ENCODE measurements around the gene SH3GL1. TPM values are rescaled to one million over a fixed set of nuclear protein-coding genes. Genes with fewer than 3 reads are reported as not detected.
"Not testable (repeated sequence)": the region's sequence is repeated elsewhere in the genome, so short reads cannot be mapped to it uniquely, and the experiment has no call there.

SH3GL1 gene
- total RNA-seq, 1 donor from 2014 or later, result 60.4 TPM

DNA sequence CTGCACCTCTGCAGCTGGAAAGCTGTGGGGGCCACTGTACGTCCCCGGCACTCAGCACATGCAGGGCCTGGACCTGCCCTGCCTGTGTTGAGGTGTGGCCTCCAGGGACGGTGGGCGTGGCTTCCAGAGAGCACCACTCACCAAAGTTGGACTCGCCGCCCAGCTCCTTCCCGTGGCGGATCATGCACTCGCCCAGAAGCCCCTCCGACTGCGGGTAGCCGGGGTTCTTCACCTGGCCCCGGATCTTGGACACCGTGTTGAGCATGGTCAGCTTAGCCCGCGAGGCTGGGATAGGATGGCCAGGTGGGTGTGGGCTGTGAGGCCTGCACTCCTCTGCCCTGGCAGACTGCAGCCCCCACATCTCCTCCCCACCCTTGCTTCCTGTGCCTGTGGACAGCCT, 35.0 kb downstream of the SH3GL1 start:
- intact Hi-C loops (cut with micrococcal nuclease), result no loop called here

DNA sequence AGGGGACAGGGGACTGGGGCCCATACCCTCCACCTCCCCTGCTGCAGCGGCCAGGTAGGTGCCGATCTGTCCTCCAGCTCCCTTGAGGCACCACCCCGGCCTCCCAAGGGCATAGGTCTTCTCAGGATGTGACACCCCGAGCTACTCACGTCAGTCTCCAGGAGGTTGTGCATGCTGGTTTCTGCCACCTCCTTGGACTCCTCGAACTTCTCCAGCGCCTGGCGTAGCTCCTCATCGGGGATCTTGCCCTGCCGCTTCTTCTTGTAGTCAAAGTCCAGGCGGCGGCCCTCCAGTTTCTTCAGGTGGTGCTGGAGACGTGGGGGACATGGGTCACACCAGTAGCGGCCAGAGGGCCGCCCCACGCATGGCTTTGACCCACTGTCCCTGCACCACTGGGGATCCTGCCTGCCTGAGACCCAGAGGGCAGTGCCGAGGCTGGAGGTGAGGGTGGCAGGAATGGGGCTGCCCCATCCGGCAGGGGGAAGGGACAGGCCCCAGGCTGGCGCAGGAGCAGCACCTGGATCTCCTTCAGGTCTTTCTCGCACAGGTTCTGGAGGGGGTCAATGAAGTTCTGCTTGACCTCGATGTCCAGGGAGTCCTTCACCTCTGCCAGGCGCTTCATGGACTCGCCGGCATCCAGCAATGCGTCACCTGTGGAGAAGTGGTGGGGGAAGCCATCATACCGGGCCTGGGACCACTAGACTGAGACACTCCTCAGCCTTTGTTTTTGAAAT, 36.6 kb downstream of the SH3GL1 start:
- intact Hi-C loops (cut with micrococcal nuclease), result no loop called here

DNA sequence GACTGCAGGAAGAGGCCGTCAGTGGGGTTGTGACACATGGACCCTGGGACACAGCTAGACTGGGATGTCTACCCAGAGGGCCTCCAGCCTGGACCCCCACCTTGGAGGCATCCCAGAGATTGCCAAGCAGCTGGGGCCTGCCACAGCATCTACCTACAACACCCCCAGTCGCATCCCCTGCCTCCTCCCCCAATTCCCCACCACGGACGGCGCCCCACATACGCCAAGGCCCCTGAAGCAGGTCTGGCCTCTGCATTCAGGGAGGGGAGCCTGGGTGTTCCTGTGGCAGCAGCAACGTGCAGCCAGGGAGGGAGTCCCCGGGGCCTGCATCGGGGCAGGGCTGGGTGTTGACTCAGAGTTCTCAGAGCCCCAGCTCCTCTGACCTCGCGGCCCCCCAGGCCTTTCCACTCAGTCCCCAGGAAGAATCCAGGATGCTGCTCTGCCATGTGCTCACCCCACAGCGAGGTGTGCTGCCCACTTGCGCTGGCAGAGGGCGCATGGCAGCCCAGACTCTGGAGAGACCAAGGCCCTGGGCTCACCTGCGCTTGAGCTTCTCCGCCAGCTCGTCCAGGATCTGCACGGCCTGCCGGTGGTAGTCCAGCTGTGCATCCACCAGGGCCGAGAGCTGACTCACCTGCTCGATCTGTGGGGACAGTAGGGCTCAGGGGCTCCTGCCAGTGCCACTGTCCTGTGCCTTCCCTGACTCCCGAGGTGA, 37.4 kb downstream of the SH3GL1 start:
- intact Hi-C loops (cut with micrococcal nuclease), result no loop called here

DNA sequence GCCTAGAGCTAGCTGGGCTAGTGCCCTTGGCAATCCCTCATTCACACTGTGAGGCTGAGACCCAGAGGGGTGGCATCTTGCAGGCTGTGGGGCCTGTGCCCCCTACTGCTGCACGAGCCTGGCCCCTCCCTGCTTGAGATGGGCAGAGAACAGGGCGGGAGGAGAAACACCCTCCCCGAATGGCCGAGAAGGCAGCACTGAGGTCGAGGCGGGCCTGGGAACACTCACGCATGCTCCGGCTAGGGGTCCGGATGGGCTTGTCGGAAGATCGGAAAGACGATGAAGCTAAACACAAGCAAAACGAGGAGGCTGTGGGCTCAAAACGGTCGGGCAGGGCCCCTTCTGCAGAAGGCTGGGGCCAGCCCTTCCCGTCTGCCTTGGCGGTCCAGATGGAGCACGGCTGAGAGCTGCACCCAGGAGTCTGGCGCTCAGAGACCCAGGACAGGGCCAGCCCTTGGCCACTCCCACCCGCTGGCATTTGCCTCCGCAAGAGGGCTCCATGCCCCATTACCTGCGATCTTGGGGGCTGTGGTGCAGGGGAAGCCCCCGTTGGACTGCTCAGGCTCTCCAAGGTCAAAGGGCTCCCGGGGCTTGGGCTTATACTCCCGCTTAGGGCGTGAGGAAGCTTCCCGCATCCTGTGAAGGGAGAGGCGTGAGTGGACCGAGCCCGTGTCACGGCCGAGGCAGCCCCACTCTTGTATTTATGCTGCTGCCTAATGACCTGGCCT, 38.1 kb downstream of the SH3GL1 start:
- intact Hi-C loops (cut with micrococcal nuclease), result no loop called here

DNA sequence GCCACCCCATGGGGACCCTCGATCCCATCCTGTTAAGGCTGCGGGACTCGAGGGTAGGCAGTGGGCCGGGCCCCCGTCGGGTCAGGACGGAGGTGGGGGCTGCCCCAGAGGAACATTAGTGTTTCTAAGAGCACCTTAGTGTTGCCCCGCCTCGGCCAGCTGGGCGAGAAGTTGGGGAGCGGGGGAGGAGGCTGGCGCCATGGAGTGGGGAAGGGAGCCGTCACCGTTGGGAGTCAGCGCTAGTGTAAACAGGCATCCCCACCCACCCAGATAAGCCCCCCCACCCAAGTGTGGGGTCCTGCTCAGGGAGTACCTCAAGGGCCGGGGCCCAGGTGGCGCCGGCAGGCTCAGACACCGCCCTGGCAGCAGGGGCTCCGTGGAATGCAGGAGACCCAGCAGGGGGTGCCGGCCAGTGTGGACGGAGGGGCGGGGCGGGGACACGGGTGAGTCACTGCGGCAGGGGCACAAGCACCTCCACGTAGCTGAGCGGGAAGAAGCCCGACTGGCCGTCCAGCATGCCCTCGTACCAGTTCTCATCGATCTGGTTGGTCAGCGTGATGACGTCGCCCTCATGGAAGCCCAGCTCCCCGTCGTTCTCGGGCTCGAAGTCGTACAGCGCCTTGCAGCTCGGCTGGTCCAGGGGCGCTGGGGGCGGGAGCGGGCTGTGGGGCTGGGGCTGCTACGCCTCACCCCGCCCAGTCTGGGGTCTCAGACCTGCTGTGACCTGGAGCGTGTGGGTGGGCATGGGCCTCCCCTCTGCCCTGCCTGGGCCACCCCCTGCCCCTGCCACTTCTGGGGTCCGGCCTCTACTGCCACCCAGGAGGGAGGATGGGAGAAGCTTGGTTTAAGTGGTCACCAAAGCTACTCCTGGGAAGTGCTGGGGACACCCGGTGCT, 38.9 kb downstream of the SH3GL1 start:
- intact Hi-C loops (cut with micrococcal nuclease), result no loop called here

DNA sequence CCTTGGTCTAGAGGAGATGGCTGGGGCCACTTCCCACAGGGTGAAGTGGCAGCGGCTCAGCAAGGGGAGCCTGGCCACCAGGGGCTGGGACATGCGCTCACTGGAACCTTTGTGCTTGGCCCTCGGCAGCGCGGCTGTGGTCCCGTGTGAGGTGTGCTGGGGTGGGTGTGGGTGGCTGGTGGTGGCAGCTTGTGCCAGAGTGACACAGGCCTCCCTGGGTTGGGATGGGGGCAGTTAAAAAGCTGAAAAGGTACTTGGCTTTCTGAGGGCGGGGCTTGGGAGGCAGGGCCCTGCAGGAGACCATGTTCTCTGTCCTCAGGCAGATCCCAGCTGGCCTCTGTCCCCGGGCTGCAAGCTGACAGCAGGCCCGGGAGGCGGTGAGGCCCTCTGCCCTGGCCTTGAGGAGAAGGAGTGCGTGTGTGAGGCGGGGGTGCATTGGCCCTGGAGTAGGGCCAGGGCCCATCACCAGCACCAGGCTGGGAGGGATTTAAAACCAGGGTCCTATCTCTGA, 39.7 kb downstream of the SH3GL1 start:
- intact Hi-C loops (cut with micrococcal nuclease), result no loop called here

DNA sequence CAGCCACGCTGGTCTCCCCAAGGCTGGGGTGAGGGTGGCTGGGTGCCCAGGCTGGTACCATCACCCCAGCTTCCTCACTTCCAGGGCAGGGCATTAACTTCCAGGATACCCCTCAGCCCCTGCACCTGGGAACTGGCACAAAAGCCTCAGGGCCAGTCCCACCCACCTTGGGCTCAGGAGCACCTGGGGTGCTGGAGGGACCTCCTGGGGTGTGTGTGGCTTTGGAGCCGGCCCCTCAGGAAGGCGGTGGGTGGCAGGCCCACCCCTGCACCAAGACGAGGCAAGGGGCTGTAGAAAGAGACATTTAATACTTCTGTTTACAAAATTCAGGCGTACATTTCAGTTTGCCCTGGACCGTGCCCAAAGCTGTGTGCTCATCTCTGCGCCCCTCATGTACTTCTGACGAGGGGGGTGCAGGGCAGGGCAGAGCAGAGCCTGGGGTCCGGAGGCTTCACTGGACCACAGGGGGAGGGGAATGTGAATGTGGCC, 40.2 kb downstream of the SH3GL1 start:
- intact Hi-C loops (cut with micrococcal nuclease), result no loop called here

DNA sequence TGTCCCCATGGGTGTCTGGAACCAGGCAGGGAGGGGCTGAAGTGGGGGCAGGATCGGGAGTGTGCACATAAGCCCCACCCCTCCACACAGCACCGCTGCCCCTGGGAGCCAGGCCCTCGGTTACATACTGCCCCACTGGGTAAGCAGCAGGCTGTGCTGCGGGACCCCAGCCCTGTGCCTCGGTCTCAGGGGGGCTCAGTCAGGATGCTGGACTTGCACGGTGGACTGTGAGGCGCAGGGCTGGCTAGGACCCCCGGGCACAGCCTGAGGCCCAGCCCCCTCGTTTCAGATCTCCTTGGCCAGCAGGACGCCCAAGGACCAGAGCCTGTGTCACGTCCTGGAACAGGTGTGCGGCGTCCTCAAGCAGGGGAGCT, 40.7 kb downstream of the SH3GL1 start:
- intact Hi-C loops (cut with micrococcal nuclease), result no loop called here

DNA sequence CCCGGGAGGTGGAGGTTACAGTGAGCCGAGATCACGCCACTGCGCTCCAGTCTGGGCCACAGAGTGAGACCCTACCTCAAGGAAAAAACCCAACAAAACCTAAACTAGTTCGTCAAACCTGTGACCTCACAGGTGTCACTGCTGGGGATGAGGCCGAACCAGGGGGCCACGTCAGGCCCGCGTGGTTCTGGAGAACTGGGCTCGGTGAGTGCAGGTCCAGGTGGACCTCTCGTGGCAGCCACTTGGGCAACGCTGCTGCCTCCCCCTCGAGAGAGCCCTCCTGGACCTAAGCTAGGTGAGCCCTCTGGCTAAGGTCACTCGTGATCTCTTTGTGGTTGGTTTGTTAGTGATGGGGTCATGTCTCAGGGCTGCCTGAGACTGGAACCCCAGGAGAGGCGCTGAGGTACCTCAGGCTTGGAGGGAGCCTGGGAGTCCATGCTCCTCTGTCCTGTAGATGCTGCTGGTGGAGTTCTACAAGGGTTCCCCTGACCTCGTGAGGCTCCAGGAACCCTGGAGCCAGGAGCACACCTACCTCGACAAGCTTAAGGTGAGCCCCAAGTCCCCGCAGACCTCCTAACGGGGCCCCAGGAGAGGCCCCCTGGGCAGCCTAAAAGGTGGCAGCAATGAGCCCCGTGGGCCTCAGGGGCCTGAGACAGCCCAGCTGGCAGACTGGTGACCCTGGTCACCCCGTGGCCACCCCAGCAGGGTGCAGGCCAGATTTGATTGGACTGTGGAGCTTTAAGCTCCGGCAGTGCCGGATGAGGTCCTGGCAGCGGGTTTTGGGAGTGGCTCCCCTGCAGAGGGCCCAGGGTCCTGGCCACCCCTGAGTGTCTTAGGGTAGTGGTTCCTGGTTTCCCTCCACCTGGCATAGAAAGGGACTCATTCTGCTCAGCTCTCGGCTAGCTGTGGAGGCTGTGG, 41.4 kb downstream of the SH3GL1 start:
- intact Hi-C loops (cut with micrococcal nuclease), result no loop called here

DNA sequence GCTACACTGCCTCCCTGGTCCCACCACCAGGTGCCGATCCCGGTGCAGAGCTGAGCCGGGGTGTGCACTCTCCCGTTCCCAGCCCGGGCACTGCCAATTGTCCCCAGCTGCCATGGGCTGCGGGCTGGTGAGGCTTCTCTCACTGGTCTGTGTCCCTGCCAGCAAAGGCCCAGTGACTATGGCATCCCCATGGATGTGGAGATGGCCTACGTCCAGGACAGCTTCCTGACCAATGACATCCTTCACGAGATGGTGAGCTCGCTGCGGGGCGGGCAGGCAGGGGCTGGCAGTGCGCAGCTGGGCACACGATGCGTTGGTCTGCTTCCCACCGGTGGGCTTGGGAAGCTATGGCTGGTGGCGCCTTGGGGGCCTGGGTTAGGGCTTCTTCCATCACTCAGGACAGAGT, 42.4 kb downstream of the SH3GL1 start:
- intact Hi-C loops (cut with micrococcal nuclease), result no loop called here

DNA sequence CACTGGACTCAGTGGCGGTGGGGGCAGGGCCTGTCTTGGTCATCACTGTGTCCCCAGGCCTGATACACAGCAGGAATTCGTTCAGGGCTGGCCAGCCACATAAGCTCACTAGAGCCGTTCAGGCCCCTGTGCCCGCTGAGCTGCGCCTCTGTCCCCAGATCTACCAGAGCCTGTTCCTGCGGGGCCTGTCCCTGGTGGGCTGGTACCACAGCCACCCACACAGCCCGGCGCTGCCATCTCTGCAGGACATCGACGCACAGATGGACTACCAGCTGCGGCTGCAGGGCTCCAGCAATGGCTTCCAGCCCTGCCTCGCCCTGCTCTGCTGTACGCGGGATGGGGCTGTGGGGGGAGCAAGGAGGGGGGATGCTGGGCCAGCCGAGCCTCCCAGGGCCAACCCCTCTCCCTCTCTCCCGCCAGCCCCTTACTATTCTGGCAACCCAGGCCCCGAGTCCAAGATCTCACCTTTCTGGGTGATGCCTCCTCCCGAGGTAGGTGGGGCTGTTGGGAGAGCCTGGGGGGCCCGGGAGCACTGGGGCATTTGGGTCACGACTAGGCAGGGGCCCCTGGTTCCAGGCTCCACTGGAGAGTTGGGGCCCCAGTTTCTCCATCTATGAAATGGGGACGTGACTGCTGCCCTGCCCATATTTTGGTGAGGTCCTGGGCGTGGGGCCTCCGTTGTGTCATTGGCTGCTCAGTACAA, 43.1 kb downstream of the SH3GL1 start:
- intact Hi-C loops (cut with micrococcal nuclease), result no loop called here

DNA sequence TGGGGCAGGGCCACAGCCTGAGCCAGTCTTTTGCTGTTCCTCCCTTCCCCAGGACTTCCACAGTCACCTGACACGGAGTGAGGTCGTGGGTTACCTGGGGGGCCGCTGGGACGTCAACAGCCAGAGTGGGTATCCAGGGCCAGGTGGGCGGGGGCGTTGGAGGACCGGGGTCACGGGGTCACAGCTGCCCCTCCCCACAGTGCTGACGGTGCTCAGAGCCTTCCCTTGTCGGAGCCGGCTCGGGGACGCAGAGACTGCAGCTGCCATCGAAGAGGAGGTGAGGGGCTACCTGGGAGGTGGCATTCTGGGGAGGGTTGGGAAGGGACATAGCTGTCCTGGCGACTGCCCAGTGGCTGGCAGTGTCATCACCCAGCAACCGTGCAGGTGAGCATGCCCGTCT, 45.5 kb downstream of the SH3GL1 start:
- intact Hi-C loops (cut with micrococcal nuclease), result no loop called here

DNA sequence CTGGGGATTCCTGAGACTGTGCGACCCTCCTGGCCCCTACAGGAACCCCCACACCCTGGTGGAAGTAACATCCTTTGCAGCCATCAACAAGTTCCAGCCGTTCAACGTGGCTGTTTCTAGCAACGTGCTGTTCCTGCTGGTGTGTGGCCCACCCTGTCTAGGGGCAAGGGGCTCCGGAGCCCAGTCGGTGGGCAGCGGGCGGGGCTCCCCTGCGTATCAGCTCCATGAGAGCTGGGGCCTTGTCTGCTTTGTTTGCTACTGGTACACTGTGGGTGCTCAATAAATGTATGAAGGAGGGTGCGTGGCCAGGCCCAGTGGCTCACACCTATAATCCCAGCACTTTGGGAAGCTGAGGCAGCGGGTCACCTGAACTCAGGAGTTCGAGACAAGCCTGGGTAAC, 46.1 kb downstream of the SH3GL1 start:
- intact Hi-C loops (cut with micrococcal nuclease), result no loop called here

DNA sequence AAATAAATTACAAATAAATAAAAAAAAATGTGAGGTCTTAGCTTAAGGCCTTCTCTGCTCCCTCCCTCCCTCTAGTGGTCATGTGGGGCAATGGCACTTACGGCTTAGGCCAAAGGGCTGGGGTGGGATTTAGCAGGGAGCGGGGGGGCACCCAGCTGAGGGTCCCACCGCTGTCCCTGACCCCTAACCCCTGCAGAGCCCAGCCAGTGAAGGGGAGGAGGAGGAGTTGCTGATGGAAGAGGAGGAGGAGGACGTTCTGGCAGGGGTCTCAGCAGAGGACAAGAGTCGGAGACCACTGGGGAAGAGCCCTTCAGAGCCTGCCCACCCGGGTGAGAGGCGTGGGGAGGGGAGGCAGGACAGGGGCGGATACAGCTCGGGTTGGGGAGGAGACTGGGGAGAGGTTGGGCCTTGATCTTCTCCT, 47.6 kb downstream of the SH3GL1 start:
- intact Hi-C loops (cut with micrococcal nuclease), result loop anchor here (1.0 kb wide), 1 partner anchor 85 kb away; no protein-coding TSS in a partner anchor

DNA sequence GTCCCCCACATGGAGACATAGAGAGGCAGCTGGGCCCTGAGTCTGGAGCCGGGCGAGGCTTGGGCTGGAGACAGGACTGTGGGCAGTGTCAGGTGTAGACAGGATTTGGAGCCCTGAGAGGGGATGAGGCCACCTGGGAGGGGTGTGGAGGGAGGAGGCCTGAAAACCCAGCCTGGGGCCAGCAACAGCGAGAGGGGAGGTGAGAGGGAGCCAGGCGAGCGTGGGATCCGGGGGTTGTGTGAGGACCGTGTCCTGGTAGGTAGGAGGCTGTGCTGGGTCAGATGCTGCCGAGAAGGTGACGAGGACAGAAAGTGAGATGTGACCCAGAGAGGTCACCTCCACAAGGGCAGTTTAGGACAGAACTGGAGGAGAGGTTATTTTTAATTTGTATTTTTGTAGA, 49.6 kb downstream of the SH3GL1 start:
- intact Hi-C loops (cut with micrococcal nuclease), result no loop called here

DNA sequence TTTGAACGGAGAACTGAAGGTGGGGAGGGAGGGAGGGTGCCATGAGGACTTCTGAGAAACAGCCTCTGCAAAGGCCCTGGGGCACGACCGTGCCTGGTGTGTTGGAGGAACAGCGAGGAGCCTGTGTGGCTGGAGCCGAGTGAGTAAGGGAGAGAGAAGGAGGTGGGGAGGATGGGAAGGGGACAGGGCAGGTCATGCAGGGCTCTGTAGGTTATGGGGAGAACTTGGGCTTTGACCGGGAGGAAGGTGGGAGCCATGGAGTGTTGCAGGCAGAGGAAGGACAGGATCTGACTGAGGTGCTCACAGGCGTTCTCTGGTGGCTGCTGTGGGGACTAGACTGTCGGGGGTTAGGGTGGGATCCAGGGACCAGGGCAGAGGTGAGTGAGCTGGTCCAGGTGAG, 50.2 kb downstream of the SH3GL1 start:
- intact Hi-C loops (cut with micrococcal nuclease), result no loop called here

DNA sequence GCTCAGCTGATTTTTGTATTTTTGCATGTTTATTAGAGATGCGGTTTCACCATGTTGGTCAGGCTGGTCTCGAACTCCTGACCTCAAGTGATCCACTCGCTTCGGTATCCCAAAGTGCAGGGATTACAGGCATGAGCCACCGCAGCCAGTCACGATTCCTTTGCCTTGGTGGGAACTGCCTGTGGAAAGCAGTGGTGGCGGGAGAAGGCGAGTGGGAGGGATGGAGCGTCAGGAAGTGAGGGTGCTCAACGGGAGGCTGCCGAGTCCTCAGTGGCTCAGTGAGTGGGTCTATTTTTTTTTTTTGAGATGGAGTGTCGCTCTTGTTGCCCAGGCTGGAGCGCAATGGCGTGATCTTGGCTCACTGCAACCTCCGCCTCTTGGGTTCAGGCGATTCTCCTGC, 51.1 kb downstream of the SH3GL1 start:
- intact Hi-C loops (cut with micrococcal nuclease), result not testable (repeated sequence)

DNA sequence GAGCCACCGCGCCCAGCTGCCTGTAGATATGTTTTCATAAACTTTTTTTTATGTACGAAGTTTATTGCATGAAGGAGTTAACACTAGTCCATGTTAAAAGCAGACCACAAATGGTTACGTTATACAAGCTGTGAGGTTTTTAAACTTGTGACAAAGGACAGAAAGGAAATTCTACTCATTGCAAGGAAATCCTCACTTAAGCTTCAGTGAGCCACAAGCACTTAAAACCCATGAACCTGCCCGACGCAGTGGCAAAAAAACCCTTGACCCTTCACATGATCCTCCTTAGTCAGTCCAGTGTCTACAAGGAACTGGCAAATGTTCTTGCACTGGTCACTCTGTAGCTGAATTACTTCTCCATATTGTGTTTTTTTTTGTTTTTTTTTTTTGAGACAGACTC, 52.8 kb downstream of the SH3GL1 start:
- intact Hi-C loops (cut with micrococcal nuclease), result no loop called here

DNA sequence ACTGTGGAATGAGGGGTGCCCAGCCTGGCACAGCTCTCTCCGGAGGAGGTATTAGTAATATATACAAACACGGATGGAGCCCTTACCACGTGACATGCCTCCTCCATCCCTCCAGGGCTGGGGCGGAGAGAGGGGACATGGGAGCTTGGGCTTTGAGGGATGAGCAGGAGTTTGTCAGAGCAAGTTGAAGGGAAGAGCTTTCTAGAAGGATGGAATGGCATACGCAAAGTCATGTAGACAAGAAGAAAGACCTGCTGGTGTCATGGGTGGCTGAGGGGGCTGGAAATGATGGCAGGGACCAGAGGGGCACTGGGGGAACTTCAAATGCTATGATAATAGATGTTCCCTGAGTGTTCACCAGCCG, 54.3 kb downstream of the SH3GL1 start:
- intact Hi-C loops (cut with micrococcal nuclease), result no loop called here
